HepG2 (cell line): ENCODE results near the gene CELSR2. TPM values are rescaled to one million over a fixed set of nuclear protein-coding genes. Genes with fewer than 3 reads are reported as not detected.

ENCODE experiments used
- ATF5 ChIP-seq: sonication (generic); formaldehyde crosslinking; IDR thresholded peaks from 2 replicates; pipeline ENCODE4 v1.4.0; 2020; ENCODE audit warnings: mild to moderate bottlenecking, low read depth, missing genetic modification reagents
- CAMTA2 ChIP-seq: sonication (generic); formaldehyde crosslinking; IDR thresholded peaks from 2 replicates; pipeline ENCODE4 v1.4.0; 2020; ENCODE audit warnings: mild to moderate bottlenecking, missing genetic modification reagents, borderline replicate concordance
- CHCHD3 ChIP-seq: sonication (generic); formaldehyde crosslinking; IDR thresholded peaks from 2 replicates; pipeline ENCODE4 v1.8.0; 2022; ENCODE audit warnings: mild to moderate bottlenecking, missing genetic modification reagents, moderate library complexity
- CREBL2 ChIP-seq: sonication (generic); formaldehyde crosslinking; IDR thresholded peaks from 2 replicates; pipeline ENCODE4 v1.8.1; 2023; ENCODE audit warnings: missing genetic modification reagents, mild to moderate bottlenecking, borderline replicate concordance
- EEA1 ChIP-seq: sonication (generic); formaldehyde crosslinking; IDR thresholded peaks from 2 replicates; pipeline ENCODE4 v1.5.1; 2020; ENCODE audit warnings: mild to moderate bottlenecking, missing genetic modification reagents, borderline replicate concordance
- HDAC6 ChIP-seq: fragments of 200-600 bp; sonication (generic); IDR thresholded peaks from 2 replicates; pipeline ENCODE4 v1.7.0; 2017; ENCODE audit warnings: mild to moderate bottlenecking, antibody characterized with exemption, low read length, low read depth
- HNRNPK ChIP-seq: fragments of 200-400 bp; formaldehyde crosslinking; IDR thresholded peaks from 2 replicates; pipeline ENCODE4 v1.6.1; 2018; ENCODE audit warnings: low read length, low read depth, moderate library complexity, mild to moderate bottlenecking; ENCODE audit not compliant: poor library complexity, severe bottlenecking
- HNRNPUL1 ChIP-seq: fragments of 200-400 bp; formaldehyde crosslinking; IDR thresholded peaks from 2 replicates; pipeline ENCODE4 v1.6.1; 2017; ENCODE audit warnings: low read depth, mild to moderate bottlenecking, low read length, moderate library complexity
- MAF1 ChIP-seq: sonication (generic); formaldehyde crosslinking; IDR thresholded peaks from 2 replicates; pipeline ENCODE4 v1.5.0; 2020; ENCODE audit warnings: missing genetic modification reagents, borderline replicate concordance
- NFATC3 ChIP-seq: sonication (generic); formaldehyde crosslinking; IDR thresholded peaks from 2 replicates; pipeline ENCODE4 v1.5.1; 2020; ENCODE audit warnings: mild to moderate bottlenecking, missing genetic modification reagents
- NR3C1 ChIP-seq: sonication (generic); formaldehyde crosslinking; IDR thresholded peaks from 2 replicates; pipeline ENCODE4 v1.4.0; 2020; ENCODE audit warnings: missing genetic modification reagents
- NRL ChIP-seq: sonication (generic); formaldehyde crosslinking; IDR thresholded peaks from 2 replicates; pipeline ENCODE4 v1.5.0; 2020; ENCODE audit warnings: missing genetic modification reagents, mild to moderate bottlenecking, moderate library complexity, borderline replicate concordance
- PHF20 ChIP-seq: sonication (generic); formaldehyde crosslinking; IDR thresholded peaks from 2 replicates; pipeline ENCODE4 v1.5.0; 2020; ENCODE audit warnings: mild to moderate bottlenecking, missing genetic modification reagents
- PTBP1 ChIP-seq: fragments of 200-400 bp; formaldehyde crosslinking; IDR thresholded peaks from 2 replicates; pipeline ENCODE4 v1.6.1; 2018; ENCODE audit warnings: low read length, low read depth; ENCODE audit not compliant: poor library complexity, severe bottlenecking
- RFX3 ChIP-seq: IDR thresholded peaks from 2 replicates; pipeline ENCODE4 v1.6.1; 2016; ENCODE audit warnings: missing biosample characterization, missing genetic modification reagents
- SP1 ChIP-seq, 2 experiments: fragments of 450-650 bp in 1 of 2; sonication (generic) in 1 of 2; formaldehyde crosslinking in 1 of 2; IDR thresholded peaks; 2 replicates each; pipeline versions ENCODE4 v1.4.0 to v1.6.1; 2016 to 2020; ENCODE audit warnings: missing genetic modification reagents in 1 of 2
- SRSF1 ChIP-seq: fragments of 200-400 bp; formaldehyde crosslinking; optimal IDR thresholded peaks from 2 replicates; pipeline ENCODE3; 2017; ENCODE audit warnings: mild to moderate bottlenecking, low read depth, low read length, moderate library complexity
- TEAD3 ChIP-seq: optimal IDR thresholded peaks from 2 replicates; pipeline ENCODE3; 2016; ENCODE audit warnings: borderline replicate concordance
- THAP8 ChIP-seq: sonication (generic); formaldehyde crosslinking; IDR thresholded peaks from 2 replicates; pipeline ENCODE4 v1.5.1; 2020; ENCODE audit warnings: missing genetic modification reagents, mild to moderate bottlenecking, borderline replicate concordance
- ZBTB8A ChIP-seq: sonication (generic); formaldehyde crosslinking; IDR thresholded peaks from 2 replicates; pipeline ENCODE4 v1.4.0; 2020; ENCODE audit warnings: mild to moderate bottlenecking, low read depth, missing genetic modification reagents, borderline replicate concordance
- ZNF138 ChIP-seq: sonication (generic); formaldehyde crosslinking; IDR thresholded peaks from 2 replicates; pipeline ENCODE4 v1.5.0; 2020; ENCODE audit warnings: mild to moderate bottlenecking, low read depth, missing genetic modification reagents
- ZNF234 ChIP-seq: sonication (generic); formaldehyde crosslinking; conservative IDR thresholded peaks from 2 replicates; pipeline ENCODE4 v1.5.1; 2020; ENCODE audit warnings: mild to moderate bottlenecking, missing genetic modification reagents
- ZNF530 ChIP-seq: sonication (generic); formaldehyde crosslinking; IDR thresholded peaks from 2 replicates; pipeline ENCODE4 v1.5.0; 2020; ENCODE audit warnings: low read depth, mild to moderate bottlenecking, missing genetic modification reagents
- ZNF564 ChIP-seq: sonication (generic); formaldehyde crosslinking; IDR thresholded peaks from 2 replicates; pipeline ENCODE4 v1.8.1; 2023; ENCODE audit warnings: mild to moderate bottlenecking, missing genetic modification reagents
- ZNF607 ChIP-seq: sonication (generic); formaldehyde crosslinking; IDR thresholded peaks from 2 replicates; pipeline ENCODE4 v1.5.1; 2020; ENCODE audit warnings: missing genetic modification reagents, mild to moderate bottlenecking, borderline replicate concordance
- ZNF766 ChIP-seq: sonication (generic); formaldehyde crosslinking; IDR thresholded peaks from 2 replicates; pipeline ENCODE4 v1.5.0; 2020; ENCODE audit warnings: missing genetic modification reagents, borderline replicate concordance
- ZSCAN5A ChIP-seq: sonication (generic); formaldehyde crosslinking; IDR thresholded peaks from 2 replicates; pipeline ENCODE4 v1.8.0; 2022; ENCODE audit warnings: mild to moderate bottlenecking, missing genetic modification reagents, borderline replicate concordance
- polyA plus RNA-seq, 8 experiments: library from polyadenylated mRNA; depleted of rRNA in 3 of 8; stranded (reverse) in 7 of 8; unstranded in 1 of 8; fragments of >200 nt; fragmentation: Illumina TruSeq in 4 of 8; extraction: Trizol in 4 of 8; gene quantifications; 2 replicates each; pipeline versions ENCODE4 v1.2.1 to v1.2.3, GENCODE V29; 2011 to 2016; ENCODE audit warnings: low read depth in 4 of 8, missing spikeins in 1 of 8, mixed read lengths in 1 of 8; ENCODE audit not compliant: insufficient read depth in 1 of 8
- total RNA-seq, 5 experiments: library from RNA; depleted of rRNA; stranded (reverse); fragments of >200 nt; fragmentation: Illumina TruSeq; extraction: Trizol; gene quantifications; 2 replicates each; pipeline ENCODE4 v1.2.3, GENCODE V29; 2016; ENCODE audit warnings: low read depth in 1 of 5

Gene CELSR2
- total and polyA plus RNA-seq, 2 of the 13 experiments (the other 11 are each of a cell fraction or from before 2014, with no cell fraction given) = 4.0 to 6.6 TPM

- TF ChIP-seq ZSCAN5A (CRISPR knock-in tag) = no peak
- no peak for TF ChIP-seq ATF5 (CRISPR knock-in tag)
- TF ChIP-seq SP1 (IDR thresholded peaks at IDR 0.05) = no peak
- TF ChIP-seq SP1 (CRISPR knock-in tag; IDR thresholded peaks at IDR 0.05) = 0 out of 2 replicates have a peak, but pooled peaks have one; percentile 39
- peak; percentile 59 for TF ChIP-seq SRSF1
- no peak for TF ChIP-seq ZBTB8A (CRISPR knock-in tag)
- no peak for TF ChIP-seq ZNF766 (CRISPR knock-in tag)
- TF ChIP-seq CREBL2 (CRISPR knock-in tag) = no peak
- TF ChIP-seq PTBP1 = no peak
- no peak for TF ChIP-seq ZNF138
- TF ChIP-seq THAP8 (CRISPR knock-in tag) = no peak
- no peak for TF ChIP-seq HNRNPUL1
- TF ChIP-seq EEA1 (CRISPR knock-in tag) = no peak
- TF ChIP-seq NRL (CRISPR knock-in tag) = no peak; the same call in 1 of the 2 replicates
- TF ChIP-seq HDAC6 = no peak
- TF ChIP-seq RFX3 (CRISPR knock-in tag) = no peak
- TF ChIP-seq PHF20 = no peak
- TF ChIP-seq CHCHD3 (CRISPR knock-in tag) = no peak
- TF ChIP-seq NFATC3 = no peak
- peak; percentile 76 for TF ChIP-seq ZNF564 (CRISPR knock-in tag)
- no peak for TF ChIP-seq ZNF530 (CRISPR knock-in tag)
- TF ChIP-seq HNRNPK = no peak
- TF ChIP-seq CAMTA2 (CRISPR knock-in tag) = no peak
- no peak for TF ChIP-seq ZNF234 (CRISPR knock-in tag)
- peak; percentile 73 for TF ChIP-seq TEAD3
- 0 out of 2 replicates have a peak, but pooled peaks have one; percentile 60 for TF ChIP-seq MAF1 (CRISPR knock-in tag)
- TF ChIP-seq ZNF607 = peak; percentile 38; the same call in 1 of the 2 replicates
- no peak for TF ChIP-seq NR3C1 (CRISPR knock-in tag)
These were observed 25.5 kb downstream of the CELSR2 start (continued) for GRCh38 chr1:109274533-109275476.
